GM23248 (cell line): ENCODE data around the gene TAS2R46.
"Not testable (repeated sequence)": the region's sequence is repeated elsewhere in the genome, so short reads cannot be mapped to it uniquely, and the experiment has no call there.

Experiments
- EZH2 ChIP-seq: fragments of 200-600 bp; sonication (generic); IDR thresholded peaks from 2 replicates; pipeline ENCODE4 v1.6.1; 2018; ENCODE audit warnings: antibody characterized with exemption, mild to moderate bottlenecking; ENCODE audit not compliant: insufficient read depth, poor library complexity, severe bottlenecking
- EZH2phosphoT487 ChIP-seq: fragments of 200-600 bp; sonication (generic); IDR thresholded peaks from 2 replicates; pipeline ENCODE4 v1.6.1; 2018; ENCODE audit warnings: antibody characterized with exemption, moderate library complexity, mild to moderate bottlenecking, low read depth; ENCODE audit not compliant: insufficient read depth

- not testable (repeated sequence) for TF ChIP-seq EZH2, EZH2phosphoT487
Observed at GRCh38 chr12:11033959-11034358, 28.1 kb downstream of the TAS2R46 start.
